Subcutaneous adipose tissue (tissue), 4 donors: ENCODE measurements around the gene CKB. TPM values are rescaled to one million over a fixed set of nuclear protein-coding genes. Genes with fewer than 3 reads are reported as not detected.

Experiments used
- CTCF ChIP-seq: fragments of 450-650 bp; IDR thresholded peaks from one replicate; pipeline ENCODE4 v1.5.1; 2016; ENCODE audit warnings: low read depth, mild to moderate bottlenecking, control low read depth, antibody characterized with exemption, moderate library complexity
- total RNA-seq, 4 donors: library from RNA; depleted of rRNA; stranded (reverse); fragments of >200 nt; gene quantifications; one replicate each; pipeline ENCODE4 v1.1.0, GENCODE V29; 2016

The CKB gene
- total RNA-seq, 4 donors from 2014 or later: 53.8 to 512 (median 182) TPM

- no peak for TF ChIP-seq CTCF
Observed at GRCh38 chr14:103534576-103535061, 12.0 kb upstream of the CKB start.

GRCh38 chr14:103533999-103534575 lies 11.5 kb upstream of the CKB start:
- no peak for TF ChIP-seq CTCF

GRCh38 chr14:103533137-103533998 lies 10.7 kb upstream of the CKB start:
- TF ChIP-seq CTCF: no peak

- TF ChIP-seq CTCF: no peak
Observed at GRCh38 chr14:103532216-103533136, 9.8 kb upstream of the CKB start.

GRCh38 chr14:103531421-103532215 lies 9.0 kb upstream of the CKB start:
- no peak for TF ChIP-seq CTCF

- TF ChIP-seq CTCF: no peak
Observed at GRCh38 chr14:103530831-103531230, 8.2 kb upstream of the CKB start.
